AG10803 (cell line): Measurements from ENCODE around the gene OTOL1.
"Not testable (repeated sequence)": the region's sequence is repeated elsewhere in the genome, so short reads cannot be mapped to it uniquely, and the experiment has no call there.

Source experiments
- DNase-seq: peaks from one replicate; pipeline ENCODE4 v3.0.0; 2010; ENCODE audit warnings: low read depth
- H3K4me3 ChIP-seq: 2 replicates; pipeline ENCODE4 v1.5.1; 2011; ENCODE audit warnings: mild to moderate bottlenecking, low read length, control low read depth
- CTCF ChIP-seq: conservative IDR thresholded peaks from 2 replicates; pipeline ENCODE4 v1.5.1; 2011; ENCODE audit warnings: mild to moderate bottlenecking, low read length, control low read depth, inconsistent platforms

The OTOL1 gene

DNA sequence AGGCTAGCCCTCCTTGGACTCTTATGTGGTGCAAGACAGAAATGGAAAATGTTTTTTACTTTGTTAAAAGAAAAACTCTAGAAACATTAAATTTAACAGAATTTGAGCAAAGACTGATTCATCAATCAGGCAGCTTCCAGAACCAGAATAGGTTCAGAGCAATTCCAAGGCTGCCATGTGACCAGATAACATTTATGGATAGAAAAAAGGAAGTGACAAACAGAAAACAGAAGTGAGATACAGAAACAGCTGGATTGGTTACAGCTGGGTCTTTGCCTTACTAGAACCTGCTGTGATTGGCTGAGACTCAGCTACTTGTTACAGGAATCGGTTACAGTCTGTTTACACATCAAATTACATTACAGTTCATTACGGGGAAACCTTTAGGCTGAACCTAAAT lies 22.5 kb upstream of the OTOL1 start:
- TF ChIP-seq CTCF = no peak

GRCh38 chr3:161474741-161475140 lies 21.9 kb upstream of the OTOL1 start:
- no peak for DNase-seq
- H3K4me3 ChIP-seq = no peak overlapping the region
- no peak for TF ChIP-seq CTCF

More for the DNA sequence above, 22.5 kb upstream of the OTOL1 start:
- no peak overlapping the region for H3K4me3 ChIP-seq
- no peak for DNase-seq

DNA sequence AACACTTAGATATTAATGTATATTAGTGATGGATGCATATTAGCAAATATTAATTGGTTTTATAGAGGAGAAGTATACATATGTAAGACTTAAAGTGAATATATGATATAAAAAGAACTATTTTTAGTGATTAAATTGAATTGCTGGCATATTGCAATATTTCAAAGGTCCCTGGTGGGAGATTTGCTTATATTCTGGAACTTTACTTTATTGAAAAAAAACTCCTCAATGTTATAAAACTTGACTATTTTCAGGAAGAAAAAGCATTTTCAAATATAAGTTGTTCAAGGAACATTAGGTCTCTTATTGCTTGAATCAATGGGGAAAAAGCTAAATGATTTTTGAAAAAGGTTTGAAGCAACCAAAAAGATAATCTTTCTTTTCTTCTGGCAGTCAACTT lies 21.4 kb upstream of the OTOL1 start:
- no peak for TF ChIP-seq CTCF
- DNase-seq = no peak
- no peak overlapping the region for H3K4me3 ChIP-seq

DNA sequence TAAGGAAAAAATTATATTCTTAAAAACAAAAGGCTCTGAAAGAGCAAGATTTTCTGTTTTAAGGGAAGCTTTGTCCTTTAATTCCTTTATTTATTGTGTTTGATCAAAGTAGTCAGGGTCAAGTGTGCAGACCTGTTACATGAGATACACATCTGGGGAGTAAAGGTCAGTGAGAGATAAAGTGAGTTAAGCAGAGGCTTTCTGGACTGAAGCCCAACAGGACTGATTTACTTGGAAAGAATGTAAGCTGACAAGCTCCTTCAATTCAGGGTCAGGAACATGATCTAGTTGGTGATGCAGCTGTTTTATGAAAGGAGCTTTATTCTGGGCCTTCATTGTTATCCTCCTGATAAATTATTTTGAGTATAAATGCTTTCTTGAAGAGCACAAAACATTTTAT lies 20.7 kb upstream of the OTOL1 start:
- no peak overlapping the region for H3K4me3 ChIP-seq
- no peak for TF ChIP-seq CTCF
- no peak for DNase-seq

GRCh38 chr3:161484226-161484625 lies 12.4 kb upstream of the OTOL1 start:
- no peak for TF ChIP-seq CTCF
- no peak for DNase-seq

GRCh38 chr3:161488284-161488683 lies 8.3 kb upstream of the OTOL1 start:
- DNase-seq, H3K4me3 ChIP-seq: not testable (repeated sequence)

More at GRCh38 chr3:161484226-161484625, 12.4 kb upstream of the OTOL1 start:
- no peak overlapping the region for H3K4me3 ChIP-seq

GRCh38 chr3:161489395-161489794 lies 7.2 kb upstream of the OTOL1 start:
- TF ChIP-seq CTCF = no peak
- H3K4me3 ChIP-seq = no peak overlapping the region
- DNase-seq = no peak

- not testable (repeated sequence) for DNase-seq, H3K4me3 ChIP-seq
These were observed 5.8 kb upstream of the OTOL1 start for GRCh38 chr3:161490845-161491244.
